Duodenal mucosa (tissue), 2 donors: Measurements from ENCODE around the gene HENMT1.
A peak's percentile ranks its signal among the peaks of the same experiment; 100 is the strongest.
"Not testable (repeated sequence)": the region's sequence is repeated elsewhere in the genome, so short reads cannot be mapped to it uniquely, and the experiment has no call there.

ENCODE experiments used
- H3K27ac ChIP-seq: one replicate; pipeline ENCODE4 v1.7.0; 2013; ENCODE audit warnings: low read depth, low read length
- H3K27me3 ChIP-seq, 2 donors: one replicate each; pipeline ENCODE4 v1.7.0; 2013; ENCODE audit warnings: low read length in 2 of 2, control low read depth in 1 of 2; ENCODE audit not compliant: insufficient read depth in 2 of 2, control insufficient read depth in 1 of 2
- H3K36me3 ChIP-seq, 2 donors: one replicate each; pipeline ENCODE4 v1.7.0; 2013; ENCODE audit warnings: low read length in 2 of 2, control low read depth in 1 of 2; ENCODE audit not compliant: insufficient read depth in 2 of 2, control insufficient read depth in 1 of 2
- H3K4me1 ChIP-seq, 2 donors: one replicate each; pipeline ENCODE4 v1.7.0; 2013; ENCODE audit warnings: low read length in 2 of 2, control low read depth in 1 of 2; ENCODE audit not compliant: insufficient read depth in 2 of 2, control insufficient read depth in 1 of 2
- H3K4me3 ChIP-seq, 2 donors: one replicate each; pipeline ENCODE4 v1.7.0; 2013; ENCODE audit warnings: low read length in 2 of 2, low read depth in 1 of 2
- H3K9ac ChIP-seq, 2 donors: one replicate each; pipeline ENCODE4 v1.7.0; 2013; ENCODE audit warnings: low read length in 2 of 2, low read depth in 1 of 2
- H3K9me3 ChIP-seq, 2 donors: one replicate each; pipeline ENCODE4 v1.7.0; 2013; ENCODE audit warnings: low read length in 2 of 2, control low read depth in 1 of 2; ENCODE audit not compliant: control insufficient read depth in 1 of 2

HENMT1 gene

DNA sequence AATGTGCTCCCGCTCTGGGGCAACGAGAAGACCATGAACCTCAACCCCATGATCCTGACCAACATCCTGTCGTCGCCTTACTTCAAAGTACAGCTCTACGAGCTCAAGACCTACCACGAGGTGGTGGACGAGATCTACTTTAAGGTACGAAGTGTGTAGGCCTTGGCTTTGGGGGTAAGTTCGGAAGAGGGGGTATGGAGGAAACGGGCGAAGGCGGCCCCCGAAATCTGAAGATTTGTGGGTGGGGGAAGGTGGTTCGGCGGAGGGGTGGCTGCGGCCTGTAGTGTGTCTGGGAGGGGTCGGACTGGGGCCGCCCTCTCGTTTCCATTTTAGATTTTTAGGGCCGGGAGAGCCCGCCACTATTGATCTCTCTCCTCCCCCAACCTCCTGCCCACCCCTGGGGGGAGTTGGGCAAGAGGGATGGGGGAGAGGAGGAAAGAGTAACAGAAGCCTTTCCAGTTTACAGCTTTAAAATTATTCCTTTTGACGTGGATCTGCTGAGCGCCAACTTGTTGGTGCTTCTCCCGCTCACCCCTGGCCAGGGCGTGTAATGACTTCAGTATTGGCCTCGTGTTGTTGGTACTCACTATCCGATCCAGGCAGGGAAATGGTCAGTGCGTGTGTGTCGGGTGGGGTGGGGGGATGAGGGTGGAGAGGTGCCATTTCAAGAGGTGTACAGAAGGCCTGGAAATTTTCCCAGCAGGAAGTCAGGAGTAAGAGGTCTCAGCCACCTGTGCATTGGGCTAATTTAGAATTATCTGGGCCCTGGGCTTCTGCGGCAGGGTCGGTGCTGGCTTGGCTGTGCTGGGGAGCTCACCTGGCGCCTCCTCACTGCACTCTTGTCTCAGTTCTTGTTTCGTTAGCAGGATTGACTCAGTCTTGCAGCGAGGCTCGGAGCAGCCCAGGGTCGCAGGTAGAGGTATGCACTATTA, 32.1 kb upstream of the HENMT1 start:
- Histone ChIP-seq H3K27me3 (no peaks in the 10 kb centered on the region), H3K27ac (peak overlapping the region; percentile 98), H3K9me3 (no peaks in the 10 kb centered on the region), H3K9ac (peak overlapping the region; percentile 65 to 92), H3K4me1 (peaks cover 13% of the 10 kb centered on the region in 2 donors), H3K4me3 (peak overlapping the region; percentile 81 to 93), H3K36me3 (peaks cover 19 to 22% of the 10 kb centered on the region in 2 donors)

DNA sequence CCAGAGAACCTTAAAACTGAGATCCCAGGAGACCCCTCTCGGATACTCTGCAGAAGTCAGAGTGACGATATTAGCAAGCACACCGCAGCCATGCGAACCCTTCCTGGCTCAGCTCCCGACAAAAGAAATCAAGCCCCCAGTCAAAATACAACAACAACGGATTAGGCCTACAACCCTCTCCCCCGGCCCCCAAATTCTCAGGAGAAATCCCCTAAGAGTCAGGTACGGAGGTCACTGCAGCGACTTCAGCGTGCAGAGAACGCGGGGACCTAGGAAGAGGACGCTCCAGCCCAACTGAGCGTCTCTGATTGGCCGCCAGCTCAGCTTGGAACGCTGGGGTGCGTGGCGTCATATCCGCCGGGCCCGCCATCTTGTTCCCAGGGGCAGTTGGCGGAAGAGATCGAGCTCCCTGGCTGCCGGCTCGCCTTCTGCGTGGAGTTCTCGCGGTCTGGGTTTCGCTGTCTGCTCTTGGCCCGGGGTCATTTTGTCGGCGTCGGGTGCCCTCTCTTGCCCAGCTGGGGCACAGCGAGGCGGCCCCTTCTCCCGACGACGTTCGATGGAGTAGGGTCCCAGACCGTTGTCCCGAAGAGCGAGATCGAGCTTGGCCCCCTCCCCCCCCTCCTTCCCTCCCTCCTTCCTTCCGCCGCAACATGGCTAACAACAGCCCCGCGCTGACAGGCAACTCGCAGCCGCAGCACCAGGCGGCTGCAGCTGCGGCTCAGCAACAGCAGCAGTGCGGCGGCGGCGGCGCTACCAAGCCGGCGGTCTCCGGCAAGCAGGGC, 31.2 kb upstream of the HENMT1 start, which contains the start of gene PRPF38B:
Gene PRPF38B, plus strand, starts transcription at position 369 of the 782 bp plus-strand sequence. Its CDS starts 282 bp downstream, at position 651.
- H3K9ac ChIP-seq: peak within 1 kb of the TSS; percentile 65 to 92
- peaks cover 10 to 14% of the 10 kb centered on the region in 2 donors for H3K36me3 ChIP-seq
- H3K9me3 ChIP-seq: no peaks in the 10 kb centered on the region
- peaks cover 7 to 13% of the 10 kb centered on the region in 2 donors for H3K4me1 ChIP-seq
- H3K27me3 ChIP-seq: no peaks in the 10 kb centered on the region
- H3K4me3 ChIP-seq: peak within 1 kb of the TSS; percentile 81 to 93
- H3K27ac ChIP-seq: peak within 1 kb of the TSS; percentile 98

DNA sequence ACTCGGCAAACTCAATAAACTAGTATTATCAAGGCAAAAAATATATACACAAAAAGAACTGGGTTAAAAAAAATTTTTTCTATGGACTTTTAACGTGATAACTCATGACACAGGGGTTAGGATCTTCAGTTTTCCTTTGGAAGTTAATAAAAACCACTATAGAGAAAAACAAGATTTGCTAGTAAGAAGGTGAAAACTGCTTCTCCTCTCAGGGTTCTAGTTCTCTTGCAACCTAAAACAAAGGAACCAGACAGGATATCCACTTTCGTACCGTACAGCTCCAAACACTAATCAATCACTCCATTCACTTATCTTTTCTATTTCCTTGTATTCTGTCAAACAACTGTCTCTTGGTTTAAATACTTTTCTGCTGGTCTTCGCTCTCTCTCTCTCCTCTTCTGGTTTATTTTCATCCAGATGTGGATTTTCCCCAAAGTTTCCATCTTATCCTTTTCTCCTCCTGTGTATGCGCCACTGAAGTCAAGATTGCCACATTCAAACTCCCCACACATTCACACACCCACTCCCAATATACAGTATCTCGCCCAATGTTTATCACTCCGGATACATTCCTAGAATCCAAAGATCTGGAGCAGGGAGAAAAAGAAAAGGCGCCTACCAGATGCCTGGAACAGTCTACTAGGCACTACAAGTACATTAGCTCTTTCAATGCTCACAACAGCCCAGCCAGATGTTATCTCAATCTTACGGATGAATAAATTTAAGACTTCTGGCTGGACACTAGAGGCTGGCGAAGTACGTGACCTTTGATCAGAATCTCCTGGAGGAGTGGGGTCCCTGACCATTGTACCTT, 30.4 kb upstream of the HENMT1 start:
- Histone ChIP-seq H3K9me3 (no peaks in the 10 kb centered on the region), H3K9ac (peak overlapping the region; percentile 65 to 92), H3K27me3 (no peaks in the 10 kb centered on the region), H3K36me3 (peaks cover 4 to 6% of the 10 kb centered on the region in 2 donors), H3K27ac (peak overlapping the region; percentile 98), H3K4me3 (peak overlapping the region; percentile 81 to 93), H3K4me1 (peaks cover 7 to 13% of the 10 kb centered on the region in 2 donors)

DNA sequence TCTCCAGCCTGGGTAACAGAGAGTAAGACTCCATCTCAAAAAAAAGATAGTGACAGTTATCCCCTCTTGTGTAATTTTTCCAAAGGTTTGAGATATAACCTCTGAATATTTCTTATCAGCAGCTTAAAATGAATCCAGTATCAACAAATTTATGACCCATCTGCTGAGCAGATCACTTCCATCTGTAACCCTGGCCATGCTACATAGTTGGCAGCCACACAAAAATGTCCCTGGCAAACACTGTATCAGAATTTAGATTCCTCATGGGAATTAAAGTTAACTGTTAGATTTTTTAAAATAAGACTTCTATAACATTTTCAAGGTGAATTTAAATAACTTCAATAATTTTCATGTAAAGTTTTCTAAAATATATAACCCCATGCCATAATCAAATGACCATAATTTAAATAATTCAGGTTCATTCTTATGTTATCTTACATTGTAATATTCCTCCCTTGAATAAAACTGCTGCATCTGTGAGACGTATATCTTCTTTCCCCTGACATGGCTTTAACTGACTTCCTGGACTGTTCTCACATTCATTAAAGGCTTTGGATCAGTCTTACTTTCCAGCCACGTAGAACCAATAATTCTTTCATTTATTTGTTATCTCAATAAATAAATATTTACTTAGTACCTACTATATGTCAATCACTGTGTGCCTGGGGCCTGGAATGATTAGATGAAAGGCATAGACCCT, 25.9 kb upstream of the HENMT1 start:
- no peaks in the 10 kb centered on the region for H3K9me3 ChIP-seq
- no peak overlapping the region for H3K4me3 ChIP-seq
- no peaks in the 10 kb centered on the region for H3K27me3 ChIP-seq
- H3K36me3 ChIP-seq: no peaks in the 10 kb centered on the region
- H3K9ac ChIP-seq: no peak overlapping the region
- H3K4me1 ChIP-seq: peaks cover 0 to 7% of the 10 kb centered on the region in 2 donors
- H3K27ac ChIP-seq: no peak overlapping the region

DNA sequence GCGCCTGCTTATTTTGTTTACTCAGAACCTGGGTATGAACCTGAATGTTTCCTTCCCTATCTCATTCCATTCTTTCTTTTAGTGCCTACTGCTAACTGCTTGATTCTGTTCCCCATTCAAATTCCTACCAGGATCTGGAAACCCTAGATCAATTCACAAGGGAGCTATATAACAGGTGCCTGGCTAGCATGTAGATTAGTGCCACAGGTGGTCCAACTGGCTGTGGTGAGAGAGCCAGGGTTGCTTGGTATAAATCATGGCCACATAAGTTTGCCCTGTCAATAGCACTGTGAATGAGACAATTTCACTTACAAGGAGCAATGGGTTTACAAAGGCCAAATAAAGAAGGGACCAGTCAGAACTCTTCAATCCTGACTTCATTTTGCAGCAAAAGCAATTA, 24.6 kb upstream of the HENMT1 start:
- no peaks in the 10 kb centered on the region for H3K27me3 ChIP-seq
- H3K9me3 ChIP-seq: no peaks in the 10 kb centered on the region
- no peak overlapping the region for H3K27ac ChIP-seq
- H3K9ac ChIP-seq: no peak overlapping the region
- H3K36me3 ChIP-seq: no peaks in the 10 kb centered on the region
- H3K4me3 ChIP-seq: no peak overlapping the region
- no peaks in the 10 kb centered on the region for H3K4me1 ChIP-seq

DNA sequence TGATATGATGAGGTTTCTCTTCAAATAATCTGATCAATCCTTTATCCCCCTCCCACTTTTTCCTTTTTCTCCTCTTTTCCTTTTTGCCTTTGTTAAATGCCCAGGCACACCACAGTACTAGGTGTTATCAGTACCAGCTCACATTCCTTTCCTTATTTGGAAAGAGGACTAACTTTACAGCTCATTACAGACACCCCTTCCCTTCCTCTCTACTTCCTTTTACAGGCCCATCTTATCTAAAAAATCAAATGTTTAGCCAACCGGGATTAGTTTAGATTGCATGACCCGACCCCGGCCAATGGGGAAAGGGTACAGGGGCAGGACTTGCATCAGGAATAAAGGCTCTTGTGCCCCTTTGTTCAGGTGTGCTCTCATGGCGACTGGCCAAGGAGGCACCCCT, 20.8 kb upstream of the HENMT1 start:
- not testable (repeated sequence) for H3K9ac ChIP-seq, H3K9me3 ChIP-seq, H3K27me3 ChIP-seq, H3K4me3 ChIP-seq, H3K36me3 ChIP-seq, H3K27ac ChIP-seq, H3K4me1 ChIP-seq

DNA sequence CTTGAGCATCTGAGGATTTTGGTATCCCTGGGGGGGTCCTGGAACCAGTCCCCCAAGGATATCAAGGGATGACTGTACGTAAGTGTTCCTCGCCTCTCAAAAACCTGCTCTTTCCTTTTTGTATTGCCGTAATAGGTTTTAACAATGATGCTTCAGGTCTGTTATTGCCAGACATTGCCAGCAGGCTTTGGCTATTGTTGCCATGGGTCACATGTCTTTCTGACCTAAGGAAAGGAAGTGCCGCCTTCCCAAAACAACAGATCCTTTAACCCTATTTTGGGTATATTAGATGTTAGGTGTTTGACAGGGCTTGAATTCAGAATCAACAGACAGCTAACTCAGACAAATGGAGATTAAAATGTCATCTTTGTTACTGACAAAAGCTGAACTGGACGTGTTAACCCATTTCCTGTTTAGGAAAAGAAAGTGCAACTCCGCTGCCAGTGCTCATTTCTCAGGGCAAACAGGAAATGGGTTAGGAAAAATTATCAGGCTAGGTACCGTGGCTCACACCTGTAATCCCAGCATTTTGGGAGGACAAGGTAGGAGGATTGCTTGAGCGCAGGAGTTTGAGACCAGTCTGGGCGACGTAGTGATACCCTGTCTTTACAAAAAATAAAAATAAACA, 18.8 kb upstream of the HENMT1 start:
- H3K36me3 ChIP-seq: no peaks in the 10 kb centered on the region
- no peaks in the 10 kb centered on the region for H3K9me3 ChIP-seq
- no peaks in the 10 kb centered on the region for H3K4me1 ChIP-seq
- H3K27ac ChIP-seq: no peak overlapping the region
- no peak overlapping the region for H3K9ac ChIP-seq
- H3K4me3 ChIP-seq: no peak overlapping the region
- H3K27me3 ChIP-seq: no peaks in the 10 kb centered on the region

DNA sequence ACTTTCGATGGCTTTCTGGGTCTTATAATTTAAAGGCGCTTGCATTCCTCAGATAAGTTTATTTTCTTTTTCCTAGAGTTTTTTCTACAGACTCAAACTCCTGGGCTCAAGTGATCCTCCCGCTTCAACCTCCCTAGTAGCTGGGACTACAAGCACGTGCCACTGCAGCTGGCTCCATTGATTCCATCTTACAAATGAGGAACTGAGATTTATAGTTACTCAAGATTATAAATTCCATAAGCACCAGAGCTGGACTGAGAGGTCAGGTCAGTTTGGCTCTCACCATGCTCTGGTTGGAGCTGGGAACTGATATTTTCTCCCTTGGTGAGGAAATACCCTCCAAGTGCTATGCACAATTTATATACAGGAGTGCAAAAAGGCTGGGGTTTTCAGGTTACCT, 17.8 kb upstream of the HENMT1 start:
- Histone ChIP-seq H3K9ac (no peak overlapping the region), H3K27ac (no peak overlapping the region), H3K27me3 (no peaks in the 10 kb centered on the region), H3K4me1 (no peaks in the 10 kb centered on the region), H3K36me3 (no peaks in the 10 kb centered on the region), H3K9me3 (no peaks in the 10 kb centered on the region), H3K4me3 (no peak overlapping the region)

DNA sequence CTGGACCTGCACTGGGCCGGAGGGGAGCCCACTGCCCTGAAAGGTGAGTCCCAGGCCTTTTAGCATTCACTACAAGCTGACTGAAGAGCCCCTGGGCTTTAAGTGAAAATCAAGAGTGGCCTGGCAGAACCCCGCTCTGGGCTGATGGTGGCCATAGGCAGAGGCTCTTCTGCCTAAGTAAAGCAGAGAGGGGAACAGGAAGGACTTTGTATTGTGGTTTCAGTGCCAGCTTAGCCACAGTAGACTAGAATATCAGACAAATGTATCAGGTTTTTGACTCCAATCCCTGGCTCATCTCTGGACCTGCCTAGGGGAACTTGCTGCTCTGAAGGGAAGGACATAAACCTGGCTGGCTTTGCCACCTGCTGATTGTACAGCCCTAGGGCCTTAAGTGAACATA, 10.2 kb upstream of the HENMT1 start:
- no peaks in the 10 kb centered on the region for H3K4me1 ChIP-seq
- H3K4me3 ChIP-seq: no peak overlapping the region
- no peaks in the 10 kb centered on the region for H3K36me3 ChIP-seq
- H3K9me3 ChIP-seq: no peaks in the 10 kb centered on the region
- H3K27ac ChIP-seq: no peak overlapping the region
- H3K9ac ChIP-seq: no peak overlapping the region
- H3K27me3 ChIP-seq: no peaks in the 10 kb centered on the region
